Right cardiac atrium (tissue), 5 donors: ENCODE data around the gene KLHL21. TPM values are rescaled to one million over a fixed set of nuclear protein-coding genes. Genes with fewer than 3 reads are reported as not detected.

Source experiments
- ATAC-seq, 2 donors: fragments of 200-7000 bp; cut with Tn5 transposase; one replicate each; pipeline versions ENCODE4 v1.8.0 to v1.9.1; 2020; ENCODE audit warnings: moderate library complexity in 2 of 2, mild to moderate bottlenecking in 1 of 2
- DNase-seq, 3 donors: peaks; one replicate each; pipeline ENCODE4 v3.0.0-alpha.2; 2020
- H3K27ac ChIP-seq: one replicate; pipeline ENCODE4 v1.5.1; 2013; ENCODE audit warnings: mild to moderate bottlenecking, low read length, control low read depth, moderate library complexity
- H3K27me3 ChIP-seq: one replicate; pipeline ENCODE4 v1.6.1; 2013; ENCODE audit not compliant: control insufficient read depth, insufficient read depth
- H3K4me1 ChIP-seq: one replicate; pipeline ENCODE4 v1.6.1; 2013; ENCODE audit warnings: low read length; ENCODE audit not compliant: control insufficient read depth, insufficient read depth
- H3K4me3 ChIP-seq: one replicate; pipeline ENCODE4 v1.5.1; 2013; ENCODE audit warnings: low read length, control low read depth
- H3K9me3 ChIP-seq: one replicate; pipeline ENCODE4 v1.6.1; 2013; ENCODE audit warnings: low read length; ENCODE audit not compliant: control insufficient read depth
- WGBS: extraction: QIAGEN DNeasy Blood & Tissue Kit; methylation state at CpG from one replicate; pipeline ENCODE4 v1.1.7; 2013; 5-methylcytosine and 5-hydroxymethylcytosine counted together
- intact Hi-C, 4 donors: fragments of 100-400 bp; cut with DNase I; formaldehyde crosslinking; loops; one replicate each; pipeline versions ENCODE4 v1.11.0 to v1.14.0; 2022 to 2023
- polyA plus RNA-seq: library from polyadenylated mRNA; stranded (reverse); fragments of 200-250 nt; gene quantifications from one replicate; pipeline ENCODE4 v1.2.3, GENCODE V29; 2013
- total RNA-seq, 4 donors: library from RNA; stranded (reverse); fragmentation: NEBNext Ultra II Directional; extraction: Animal tissue kit (Norgen Biotek cat#: 25700); gene quantifications; one replicate each; pipeline ENCODE4 v1.2.1, GENCODE V29; 2021
- donor health status: healthy with polysubstance abuse.
- donor health status: DM: no; HTN: yes; CAD: no.
- donor health status: DM: no; HTN: no; CAD: no.
- donor health status: DM: no; HTN: yes; CAD: no; lungs with severe emphysema.
- donor health status: DM: yes; HTN: yes; CAD: no.

Gene KLHL21
- total and polyA plus RNA-seq, 5 donors = 54.9 to 71.3 (median 61.4) TPM

- Histone ChIP-seq H3K27ac (no peak overlapping the region), H3K9me3 (no peaks in the 10 kb centered on the region), H3K27me3 (no peaks in the 10 kb centered on the region), H3K4me1 (peaks cover 5% of the 10 kb centered on the region), H3K4me3 (no peak overlapping the region)
- intact Hi-C loops = no loop called here
- ATAC-seq (no peak), DNase-seq (peak in 1 of 3 donors; percentile 31)
- WGBS = 89% methylated on average over 7 of the region's 7 CpGs
Observed at GRCh38 chr1:6590046-6590445, 12.6 kb downstream of the KLHL21 start.

GRCh38 chr1:6588893-6589520, 13.7 kb downstream of the KLHL21 start:
- Histone ChIP-seq H3K4me1 (peaks cover 5% of the 10 kb centered on the region), H3K4me3 (no peak overlapping the region), H3K9me3 (no peaks in the 10 kb centered on the region), H3K27ac (no peak overlapping the region), H3K27me3 (no peaks in the 10 kb centered on the region)
- DNase-seq = peak in 1 of 3 donors; percentile 40
- no peak for ATAC-seq
- 78% methylated on average over 24 of the region's 24 CpGs for WGBS
- intact Hi-C loops = no loop called here

GRCh38 chr1:6588128-6588892, 14.4 kb downstream of the KLHL21 start:
- intact Hi-C loops = no loop called here
- Histone ChIP-seq H3K4me3 (no peak overlapping the region), H3K4me1 (peaks cover 5% of the 10 kb centered on the region), H3K27ac (no peak overlapping the region), H3K9me3 (no peaks in the 10 kb centered on the region), H3K27me3 (no peaks in the 10 kb centered on the region)
- ATAC-seq (no peak), DNase-seq (no peak)
- 82% methylated on average over 25 of the region's 25 CpGs for WGBS

GRCh38 chr1:6587261-6588005, 15.2 kb downstream of the KLHL21 start:
- intact Hi-C loops = no loop called here

GRCh38 chr1:6586404-6586816, 16.3 kb downstream of the KLHL21 start:
- 79% methylated on average over 11 of the region's 11 CpGs for WGBS
- Histone ChIP-seq H3K4me3 (no peak overlapping the region), H3K4me1 (peaks cover 5% of the 10 kb centered on the region), H3K27ac (no peak overlapping the region), H3K9me3 (no peaks in the 10 kb centered on the region), H3K27me3 (no peaks in the 10 kb centered on the region)
- intact Hi-C loops = no loop called here
- ATAC-seq (peak; percentile 2 to 9), DNase-seq (peak in 2 of 3 donors; percentile 58 to 62)

More at GRCh38 chr1:6587261-6588005, 15.2 kb downstream of the KLHL21 start:
- Histone ChIP-seq H3K9me3 (no peaks in the 10 kb centered on the region), H3K27ac (peak overlapping the region; percentile 6), H3K4me3 (no peak overlapping the region), H3K27me3 (no peaks in the 10 kb centered on the region), H3K4me1 (peaks cover 5% of the 10 kb centered on the region)
- WGBS = 59% methylated on average over 13 of the region's 13 CpGs
- peak; percentile 63 to 74 for ATAC-seq
- peak; percentile 62 to 90 (median 87) for DNase-seq

- Histone ChIP-seq H3K4me3 (no peak overlapping the region), H3K4me1 (peaks cover 9% of the 10 kb centered on the region), H3K27me3 (no peaks in the 10 kb centered on the region), H3K27ac (no peak overlapping the region), H3K9me3 (no peaks in the 10 kb centered on the region)
- DNase-seq (no peak), ATAC-seq (no peak)
- WGBS = 90% methylated on average over 7 of the region's 7 CpGs
- intact Hi-C loops = no loop called here
Observed at GRCh38 chr1:6585841-6586240, 16.8 kb downstream of the KLHL21 start.

GRCh38 chr1:6585081-6585722, 17.5 kb downstream of the KLHL21 start:
- H3K9me3 ChIP-seq = no peaks in the 10 kb centered on the region
- ATAC-seq = no peak
- no peaks in the 10 kb centered on the region for H3K27me3 ChIP-seq
- no peak overlapping the region for H3K4me3 ChIP-seq
- H3K27ac ChIP-seq = no peak overlapping the region
- WGBS = 79% methylated on average over 12 of the region's 12 CpGs
- DNase-seq = no peak
- intact Hi-C loops = no loop called here
- H3K4me1 ChIP-seq = peaks cover 12% of the 10 kb centered on the region

GRCh38 chr1:6584126-6585080, 18.3 kb downstream of the KLHL21 start:
- no peak overlapping the region for H3K4me3 ChIP-seq
- H3K9me3 ChIP-seq = no peaks in the 10 kb centered on the region
- intact Hi-C loops = no loop called here
- H3K4me1 ChIP-seq = peaks cover 13% of the 10 kb centered on the region
- no peak overlapping the region for H3K27ac ChIP-seq
- H3K27me3 ChIP-seq = no peaks in the 10 kb centered on the region
- ATAC-seq (no peak), DNase-seq (peak in 1 of 3 donors; percentile 59)
- WGBS = 66% methylated on average over 21 of the region's 21 CpGs

GRCh38 chr1:6582370-6582769, 20.3 kb downstream of the KLHL21 start:
- intact Hi-C loops = no loop called here
- H3K27ac ChIP-seq = no peak overlapping the region
- 79% methylated on average over 1 of the region's 1 CpG for WGBS
- DNase-seq (no peak), ATAC-seq (no peak)
- H3K9me3 ChIP-seq = no peaks in the 10 kb centered on the region
- peaks cover 12% of the 10 kb centered on the region for H3K4me1 ChIP-seq
- no peaks in the 10 kb centered on the region for H3K27me3 ChIP-seq
- no peak overlapping the region for H3K4me3 ChIP-seq
